CD4-positive, alpha-beta T cell treated with Interleukin-6 for 4 hours (primary cell): Measurements from ENCODE around the gene KRT6A.

Experiments used
- DNase-seq: peaks from one replicate; pipeline ENCODE4 v3.0.0-alpha.2; 2020; ENCODE audit warnings: mixed read lengths

The KRT6A gene

DNA sequence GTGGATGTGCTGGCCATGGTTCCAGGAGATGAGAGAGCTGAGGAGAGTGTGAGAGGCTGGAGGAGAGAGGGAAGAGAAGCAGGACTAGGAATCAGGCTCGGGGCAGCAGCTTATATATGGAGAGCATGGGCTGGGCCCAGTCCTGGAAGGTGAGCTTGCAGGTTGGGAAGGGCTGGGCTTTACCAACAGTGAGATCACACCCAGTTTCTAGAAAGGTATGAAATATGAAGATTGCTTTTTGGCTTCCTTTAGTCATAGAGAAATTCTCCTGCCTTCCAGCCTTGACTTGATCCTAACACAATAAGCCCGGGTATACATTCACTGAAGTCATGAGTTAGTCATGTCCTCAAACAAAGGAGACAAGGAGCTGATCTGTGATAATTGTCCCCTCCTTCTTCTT is at the start of gene KRT6A:
Gene KRT6A (minus strand): TSS at position 86 of the 400 bp plus-strand sequence. CDS start 69 bp downstream, at position 17.
- no peak for DNase-seq

DNA sequence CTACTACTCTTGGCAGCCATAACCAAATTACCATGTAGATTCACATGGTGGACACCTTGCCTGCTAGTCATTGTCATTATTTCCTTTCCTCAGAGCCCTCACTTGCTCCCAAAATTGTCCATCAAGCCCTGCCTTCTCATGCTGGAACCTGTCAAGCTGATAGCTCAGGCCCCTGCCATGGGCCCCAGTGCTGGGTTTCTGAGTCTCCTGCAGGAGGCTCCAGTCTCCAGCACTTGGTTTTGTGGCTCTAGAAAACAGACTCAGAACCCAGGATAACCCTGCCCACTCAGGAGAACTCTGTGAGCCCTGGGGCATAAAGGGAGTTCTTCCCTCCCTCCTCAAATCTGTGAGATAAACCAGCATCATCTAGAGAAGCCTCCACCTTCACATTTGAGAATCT is 49.1 kb upstream of the KRT6A start:
- no peak for DNase-seq

DNA sequence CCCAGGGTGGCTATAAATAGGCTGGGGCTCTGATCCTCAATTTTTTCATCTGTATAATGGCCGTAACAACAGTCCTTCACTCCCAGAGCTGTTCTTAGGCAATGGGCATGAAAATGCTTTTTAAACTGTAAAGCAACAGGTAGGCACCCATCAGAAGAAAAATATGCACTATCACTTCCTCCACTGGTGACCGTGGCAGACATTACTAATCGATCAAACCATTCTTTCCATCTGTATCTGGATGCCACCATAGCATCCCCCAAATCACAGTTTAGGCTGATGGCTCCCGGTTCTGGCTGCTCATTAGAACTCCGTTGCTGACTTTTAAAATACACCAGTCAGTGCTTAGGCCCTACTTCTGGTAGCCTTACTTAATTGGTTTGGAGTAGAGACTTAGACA is 48.7 kb upstream of the KRT6A start:
- DNase-seq: no peak

DNA sequence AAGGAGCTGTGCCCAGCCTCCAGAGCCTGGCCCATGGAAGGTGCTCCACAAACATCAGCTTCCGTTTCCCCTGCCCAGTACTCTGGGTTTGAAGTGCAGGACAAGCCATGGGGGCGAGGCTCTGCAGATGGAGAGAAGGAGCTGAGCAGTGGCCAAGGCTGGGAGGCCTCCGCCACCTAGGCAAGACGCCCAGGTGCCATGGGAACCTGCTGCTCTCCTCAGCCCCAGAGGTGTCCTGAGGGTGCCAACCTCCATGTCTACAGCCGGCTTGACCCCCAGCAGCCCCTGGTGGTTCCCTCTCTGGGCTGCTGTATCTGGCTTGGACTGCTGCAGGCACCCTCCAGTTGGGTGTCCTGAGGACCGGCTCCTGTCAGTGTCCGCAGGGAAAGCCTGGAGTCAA is 47.5 kb upstream of the KRT6A start:
- no peak for DNase-seq

DNA sequence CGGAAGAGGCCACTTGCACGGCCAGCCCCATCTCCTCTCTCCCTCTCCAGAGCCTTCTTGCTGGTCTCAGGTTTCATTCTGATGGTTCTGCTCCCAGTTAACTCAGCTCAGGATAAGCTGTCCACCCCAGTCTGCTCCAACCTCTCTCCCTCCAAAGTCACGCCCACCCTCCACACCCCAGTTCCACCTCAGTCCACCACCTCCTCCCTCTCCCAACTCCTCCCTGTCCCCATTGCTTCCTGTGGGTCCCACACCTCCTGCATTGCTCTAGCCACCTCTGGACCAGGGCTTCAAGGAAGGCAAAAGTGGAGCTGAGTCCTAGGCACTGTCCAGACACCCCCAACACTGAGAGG is 46.7 kb upstream of the KRT6A start:
- no peak for DNase-seq

DNA sequence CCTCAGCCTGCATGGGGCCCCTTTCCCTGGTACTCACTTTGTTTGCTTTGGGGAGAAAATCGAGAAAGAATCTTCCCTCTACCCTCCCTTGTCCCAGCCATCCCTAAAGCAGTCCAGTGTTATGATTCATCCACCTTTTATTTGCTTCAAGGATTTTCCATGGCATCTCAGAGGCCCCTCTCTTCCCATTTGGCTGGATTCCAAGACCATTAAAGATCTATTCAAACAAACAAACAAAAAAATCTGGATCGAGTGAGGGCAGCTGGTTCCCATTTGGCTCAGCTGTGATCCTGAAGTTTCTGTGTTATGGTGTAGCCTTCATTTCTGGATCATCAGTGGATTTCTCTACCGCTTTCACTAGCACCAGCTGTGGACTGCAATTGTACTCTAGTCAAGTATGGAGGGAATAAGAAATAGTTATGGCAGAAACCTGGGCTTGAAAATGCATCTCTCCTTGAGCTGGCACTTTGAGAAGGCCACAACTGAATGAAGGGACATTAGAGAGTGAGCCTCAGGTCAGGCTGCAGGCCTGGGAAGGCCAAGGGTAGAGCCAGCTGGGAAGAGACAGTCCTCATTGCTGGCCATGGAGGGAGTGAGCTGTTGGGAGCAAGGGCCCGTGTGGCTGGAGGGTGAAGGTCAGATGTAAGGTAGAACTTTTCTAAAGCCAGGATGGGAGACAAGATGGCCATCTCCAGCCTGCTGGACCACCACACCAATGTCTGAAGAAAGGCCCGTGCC is 46.2 kb upstream of the KRT6A start:
- DNase-seq: no peak

DNA sequence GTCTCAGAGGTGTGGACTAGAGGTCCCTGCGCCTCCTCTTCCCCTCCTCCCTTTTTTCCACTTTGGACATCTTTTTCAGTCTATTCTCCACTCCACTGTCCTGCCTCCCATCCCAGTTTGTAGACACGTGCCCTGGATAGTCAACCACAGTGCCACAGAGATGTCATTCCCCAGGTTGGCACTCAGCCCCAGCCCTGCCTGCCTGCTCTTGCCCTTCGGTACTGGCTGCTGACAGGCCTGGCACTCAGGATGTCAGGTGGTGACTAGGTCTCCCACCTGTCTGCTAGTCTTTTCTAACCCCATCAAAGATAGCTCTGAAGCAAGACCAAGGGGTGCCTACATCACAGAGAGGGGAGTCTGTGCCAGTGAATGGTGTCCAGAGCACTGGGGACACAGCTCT is 44.0 kb upstream of the KRT6A start:
- no peak for DNase-seq

DNA sequence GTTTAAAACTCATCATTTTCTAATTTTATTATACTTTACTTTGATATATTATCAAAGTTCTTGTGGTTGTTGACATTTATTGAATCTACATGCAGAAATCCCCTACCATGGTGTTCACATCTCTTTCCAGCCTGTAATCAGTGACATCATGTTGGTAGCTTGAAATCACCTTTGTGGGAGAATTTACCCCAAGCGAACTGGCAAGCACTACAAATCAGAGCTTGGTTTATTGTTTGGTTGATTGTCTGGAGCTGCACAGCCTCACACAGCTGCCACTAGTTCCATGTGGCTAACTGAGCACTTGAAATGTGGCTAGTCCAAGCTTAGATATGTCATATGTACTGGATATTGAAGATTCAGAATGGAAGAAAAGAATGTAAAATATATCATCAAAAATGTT is 42.5 kb upstream of the KRT6A start:
- DNase-seq: no peak

DNA sequence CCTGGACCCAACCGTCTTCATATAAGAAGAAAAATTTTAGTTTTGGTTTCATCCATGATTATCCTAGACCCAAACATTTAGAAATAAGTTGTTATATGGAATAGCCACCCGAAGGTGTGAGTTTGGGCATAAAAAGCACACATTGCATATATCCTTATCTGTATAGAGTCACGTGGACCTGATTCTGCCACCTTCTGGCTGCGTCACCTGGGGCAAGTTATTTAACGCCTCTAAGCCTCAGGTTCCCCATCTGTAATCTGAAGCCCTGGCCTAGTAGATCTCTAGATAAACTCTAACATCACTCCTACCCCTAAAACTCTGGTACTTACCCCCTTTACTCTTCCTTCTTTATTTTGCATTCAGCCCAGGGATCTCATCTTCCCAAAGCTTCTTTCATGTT is 41.4 kb upstream of the KRT6A start:
- DNase-seq: no peak

DNA sequence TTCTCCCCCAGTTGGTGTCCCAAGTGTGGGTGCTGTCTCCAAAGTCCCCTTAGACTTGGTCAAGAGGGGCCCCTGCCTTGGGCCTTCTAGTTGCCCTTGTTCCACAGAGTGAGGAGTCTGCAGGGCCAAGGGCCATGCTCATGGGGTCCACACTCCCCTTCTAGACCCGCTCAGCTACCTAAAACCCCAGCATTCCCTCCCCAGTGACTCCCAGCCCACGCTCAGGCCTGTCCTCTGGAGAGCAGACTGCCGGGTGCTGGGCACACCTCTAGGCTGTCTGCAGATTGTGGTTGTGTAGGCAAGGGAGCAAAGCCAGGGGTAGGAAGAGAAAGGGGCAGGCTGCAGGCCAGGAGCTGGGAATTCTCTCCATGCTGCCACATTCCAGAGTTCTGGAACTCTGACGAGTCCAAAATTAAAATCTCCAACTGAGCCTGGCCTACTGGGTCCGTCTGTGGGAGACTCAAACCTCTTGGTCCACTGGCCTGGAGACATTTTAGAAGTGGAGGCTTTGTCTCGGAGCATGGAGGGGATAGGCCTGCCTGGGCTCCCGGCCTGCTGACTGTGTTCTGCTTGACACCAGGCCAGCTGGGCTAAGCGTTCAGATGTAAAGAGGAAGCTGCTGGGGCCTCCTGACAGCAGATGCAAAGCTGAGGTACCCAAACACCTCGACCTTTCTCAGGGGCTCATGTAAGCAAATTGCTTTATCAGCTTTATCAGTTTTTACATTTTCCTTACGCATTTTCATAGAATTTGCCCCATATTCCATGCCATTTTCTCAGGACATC is 40.8 kb upstream of the KRT6A start:
- DNase-seq: no peak

DNA sequence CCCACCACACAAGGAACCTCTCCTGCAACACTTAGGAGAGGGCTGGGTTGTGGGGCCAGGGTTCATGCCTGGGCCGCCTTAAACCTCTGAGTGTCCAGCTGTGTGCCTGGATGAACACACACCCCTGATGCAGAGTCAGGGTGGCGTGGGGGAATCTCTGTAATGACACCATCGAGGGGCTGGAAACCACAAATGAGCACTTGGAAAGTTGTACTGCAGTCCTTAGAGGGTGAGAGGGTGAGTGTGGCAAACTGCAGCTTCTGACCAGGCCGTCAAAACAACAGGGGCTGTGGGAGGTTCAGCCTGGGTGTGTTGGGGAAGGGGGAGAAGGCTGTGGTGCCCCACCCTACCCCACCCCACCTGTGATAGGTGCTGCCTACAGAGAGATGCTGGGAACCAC is 39.6 kb upstream of the KRT6A start:
- no peak for DNase-seq

DNA sequence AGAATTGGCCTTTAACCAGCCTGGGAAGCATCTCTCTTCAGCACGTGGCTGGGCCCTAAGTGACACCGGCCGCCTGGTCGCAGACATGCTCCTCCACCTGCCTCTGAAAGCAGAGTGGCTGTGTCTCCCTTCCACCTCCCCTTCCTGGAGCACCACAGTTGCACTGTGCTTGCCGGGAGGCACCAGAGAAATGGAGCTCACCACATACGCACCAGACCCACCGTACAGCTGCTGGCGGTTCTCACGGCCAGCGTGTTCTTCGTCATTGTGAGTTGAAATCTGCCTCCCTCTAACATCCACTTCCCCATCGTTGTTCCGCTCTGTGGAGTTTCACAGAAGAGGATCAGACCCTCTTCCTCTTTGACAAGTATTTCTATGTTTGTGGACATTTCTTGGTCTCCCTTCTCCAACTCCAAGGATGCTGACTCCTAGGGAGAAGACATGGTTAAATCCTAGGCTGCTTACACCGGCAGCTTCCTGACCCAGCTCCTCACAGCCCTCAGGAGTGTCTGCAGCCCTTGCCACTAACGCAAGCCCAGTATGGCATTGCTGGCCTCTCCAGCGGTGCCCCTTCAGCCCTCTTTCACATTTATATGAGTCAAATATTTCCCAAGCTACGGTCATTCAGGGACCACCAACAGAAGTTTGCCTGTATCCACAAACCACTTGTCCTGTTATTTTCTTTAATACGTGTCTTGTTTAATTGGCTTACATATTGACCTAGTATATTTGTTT is 38.7 kb upstream of the KRT6A start:
- DNase-seq: no peak

DNA sequence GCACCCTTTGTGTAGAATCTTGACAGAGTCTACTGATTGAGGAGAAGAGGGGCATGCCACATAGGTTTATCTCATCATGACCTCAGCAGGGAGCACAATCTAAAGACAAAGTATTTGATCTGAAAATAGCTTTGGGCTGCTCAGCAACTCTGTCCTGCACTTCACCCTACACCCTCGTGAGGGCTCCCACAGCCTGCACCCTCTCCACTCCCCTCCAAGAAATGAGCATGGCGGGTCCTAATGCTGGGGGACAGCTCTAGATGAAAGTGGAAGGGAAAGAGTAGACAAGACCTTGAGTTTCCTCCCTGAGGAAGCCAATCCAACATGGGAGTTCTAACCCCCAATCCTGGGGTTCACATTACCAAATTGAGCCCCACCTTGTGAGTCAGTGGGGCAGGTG is 37.8 kb upstream of the KRT6A start:
- no peak for DNase-seq

DNA sequence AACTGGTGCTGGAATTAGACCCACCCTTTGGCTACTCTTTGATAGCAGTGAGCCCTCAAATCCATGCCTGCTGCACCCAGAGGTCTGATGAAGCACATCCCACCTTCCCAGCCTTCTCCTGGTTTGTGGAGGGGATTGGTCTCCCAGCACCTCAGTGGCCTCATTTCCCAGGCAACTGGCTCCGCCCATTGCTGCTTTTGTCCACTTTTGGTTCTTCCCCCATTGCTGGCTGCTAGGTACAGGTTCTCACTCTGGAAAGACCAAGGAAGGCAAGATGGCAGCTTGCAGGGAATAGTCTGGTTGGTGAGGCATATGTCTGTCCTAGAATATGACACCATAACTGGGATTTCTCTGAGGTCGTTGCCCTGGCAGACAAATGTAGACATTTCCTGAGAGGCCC is 37.3 kb upstream of the KRT6A start:
- DNase-seq: no peak

DNA sequence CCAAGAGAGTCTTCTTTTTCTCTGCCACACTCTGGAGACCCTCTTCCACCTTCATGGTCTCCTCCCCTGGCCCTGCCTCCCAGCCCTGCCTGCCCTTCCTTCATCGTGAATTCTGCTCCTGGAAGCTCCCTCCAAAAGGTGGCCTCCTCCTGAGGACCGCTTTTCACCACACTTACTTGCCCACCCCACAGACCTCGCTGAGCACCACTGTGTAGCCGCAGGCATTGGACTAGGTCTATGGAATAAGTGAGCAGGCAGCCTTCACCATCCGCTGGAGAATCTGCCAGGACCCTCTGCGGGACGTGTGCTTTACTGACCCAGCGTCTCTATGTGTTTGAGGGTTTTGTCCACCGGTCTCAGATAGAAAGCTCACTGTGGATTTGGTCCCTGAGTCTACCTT is 36.8 kb upstream of the KRT6A start:
- no peak for DNase-seq

DNA sequence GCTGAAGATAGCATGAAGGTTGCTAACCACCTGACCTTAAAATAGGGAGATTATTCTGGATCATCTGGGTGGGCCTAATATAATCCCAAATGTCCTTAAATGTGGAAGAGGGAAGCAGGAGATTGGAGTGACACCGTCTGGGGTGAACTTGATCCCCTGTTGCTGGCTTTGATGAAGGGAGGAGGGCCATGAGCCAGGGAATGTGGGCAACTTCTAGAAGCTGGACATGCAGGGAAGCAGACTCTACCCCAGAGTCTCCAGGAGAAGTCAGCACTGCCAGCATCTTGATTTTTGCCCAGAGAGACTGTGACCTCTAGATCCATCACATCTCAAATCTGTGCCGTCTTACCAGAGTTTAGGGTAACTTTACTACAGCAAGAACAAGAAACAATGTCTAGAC is 36.4 kb upstream of the KRT6A start:
- DNase-seq: no peak

DNA sequence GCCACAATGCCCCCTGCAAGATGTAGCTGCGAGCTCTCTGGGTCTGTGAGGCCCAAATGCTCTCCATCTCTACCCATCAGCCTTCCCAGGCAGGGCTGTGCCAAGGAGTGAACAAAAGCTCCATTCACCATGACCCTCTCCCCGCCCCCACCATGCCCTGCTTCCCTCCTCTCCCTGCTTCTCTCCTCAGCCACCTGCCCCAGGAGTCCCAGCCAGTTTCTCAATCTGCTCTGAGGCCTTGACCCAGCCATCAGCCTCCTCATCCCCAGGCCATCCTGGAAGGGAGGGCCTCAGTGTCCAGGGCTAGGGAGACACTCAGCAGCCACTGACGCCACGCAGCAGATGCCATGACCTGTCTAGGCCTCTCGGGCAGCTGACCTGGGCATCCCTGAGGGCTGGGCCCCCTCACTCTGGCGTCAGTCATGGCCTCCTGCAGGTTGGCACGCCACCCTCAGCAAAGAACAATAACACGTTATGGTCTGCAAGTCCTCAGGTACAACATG is 35.6 kb upstream of the KRT6A start:
- no peak for DNase-seq

DNA sequence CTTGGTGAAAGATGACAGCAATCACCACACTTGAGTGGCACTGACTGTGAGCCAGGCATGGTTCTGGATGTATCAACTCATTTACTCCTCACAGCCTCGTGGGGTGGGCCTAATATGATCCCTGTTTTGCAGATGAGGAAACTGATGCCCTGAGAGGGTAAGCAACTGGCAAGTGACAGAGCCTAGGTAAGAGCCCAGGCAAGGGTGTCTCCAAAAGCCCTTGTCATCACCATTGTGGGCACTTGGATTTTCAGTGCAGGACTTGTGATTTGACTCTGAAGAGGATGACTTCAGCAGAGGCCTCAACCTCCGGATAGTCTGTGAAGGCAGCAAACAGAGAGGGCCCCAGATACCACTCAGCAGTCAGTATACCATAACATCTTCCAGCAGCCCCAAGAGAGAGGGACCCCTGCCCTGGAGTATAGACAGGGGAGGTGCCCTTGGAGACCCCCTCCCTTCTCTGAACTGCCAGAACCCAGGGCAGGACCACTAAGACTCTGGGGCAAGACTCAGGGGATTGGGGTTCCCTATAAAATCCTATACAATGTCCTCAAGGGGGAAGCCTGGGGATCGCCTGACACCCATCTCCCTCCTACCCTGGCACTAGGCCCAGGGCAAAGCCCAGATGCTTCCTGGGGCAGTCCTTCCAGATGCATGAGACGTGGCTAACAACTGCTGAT is 34.2 kb upstream of the KRT6A start:
- no peak for DNase-seq

DNA sequence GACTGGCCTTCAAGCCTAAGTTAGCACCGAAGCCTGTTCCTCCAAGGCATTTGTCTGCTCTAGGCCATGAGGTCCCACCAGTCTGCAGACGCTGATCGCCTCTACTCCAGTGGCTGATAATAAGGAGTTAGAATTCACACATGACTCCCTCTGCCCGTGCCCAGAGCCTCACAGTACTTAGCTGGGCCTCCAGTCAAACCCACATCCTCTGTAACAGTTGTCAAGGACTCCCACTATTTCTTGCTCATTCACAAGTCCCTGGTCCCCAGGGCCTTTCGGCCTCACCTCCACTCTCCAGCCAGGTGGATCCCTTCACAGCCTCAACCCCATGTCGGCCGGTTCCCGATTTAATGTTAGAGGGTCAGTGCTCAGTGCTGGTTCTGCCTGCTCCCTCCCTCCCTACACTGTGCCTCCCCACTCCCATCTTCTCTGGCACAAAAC is 33.5 kb upstream of the KRT6A start:
- no peak for DNase-seq

DNA sequence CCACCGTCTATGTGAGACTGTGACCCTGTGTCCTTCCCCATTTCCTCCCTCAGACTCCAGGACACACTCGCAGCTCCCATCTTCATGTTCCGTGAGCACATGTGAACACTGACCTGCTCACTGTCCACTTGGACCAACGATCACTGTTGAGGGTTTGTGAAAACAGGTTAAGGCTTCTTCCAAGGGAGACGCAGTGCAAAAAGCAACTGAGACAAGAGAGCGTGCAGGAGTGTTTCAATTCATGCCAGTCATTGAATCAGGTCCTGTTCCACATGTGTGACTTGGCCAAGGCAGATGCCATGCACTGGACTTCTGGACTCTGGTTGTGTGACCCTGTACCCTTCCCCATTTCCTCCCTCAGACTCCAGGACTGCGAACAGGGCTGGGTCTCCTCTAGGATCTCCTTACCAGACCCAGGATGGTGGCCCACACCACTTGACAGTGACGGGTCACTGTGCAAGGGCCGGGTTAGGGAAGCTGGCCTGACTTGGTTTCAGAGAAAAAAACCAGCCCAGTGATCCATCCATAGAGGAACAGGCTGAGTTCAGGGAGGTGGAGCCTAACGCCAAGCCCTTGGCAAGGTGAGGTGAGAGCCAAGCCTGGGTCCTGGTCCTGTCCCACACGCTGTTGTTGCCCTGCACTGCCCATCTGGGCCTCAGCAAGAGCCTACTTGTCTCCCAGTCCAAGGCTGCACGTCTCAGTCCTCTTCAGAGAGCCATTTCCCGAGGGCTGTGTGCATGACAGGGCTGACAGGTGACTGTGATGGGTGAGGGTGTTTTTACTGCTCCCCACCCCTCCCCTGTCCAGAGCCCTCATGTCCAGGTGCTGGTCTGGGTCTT is 32.8 kb upstream of the KRT6A start:
- DNase-seq: no peak

DNA sequence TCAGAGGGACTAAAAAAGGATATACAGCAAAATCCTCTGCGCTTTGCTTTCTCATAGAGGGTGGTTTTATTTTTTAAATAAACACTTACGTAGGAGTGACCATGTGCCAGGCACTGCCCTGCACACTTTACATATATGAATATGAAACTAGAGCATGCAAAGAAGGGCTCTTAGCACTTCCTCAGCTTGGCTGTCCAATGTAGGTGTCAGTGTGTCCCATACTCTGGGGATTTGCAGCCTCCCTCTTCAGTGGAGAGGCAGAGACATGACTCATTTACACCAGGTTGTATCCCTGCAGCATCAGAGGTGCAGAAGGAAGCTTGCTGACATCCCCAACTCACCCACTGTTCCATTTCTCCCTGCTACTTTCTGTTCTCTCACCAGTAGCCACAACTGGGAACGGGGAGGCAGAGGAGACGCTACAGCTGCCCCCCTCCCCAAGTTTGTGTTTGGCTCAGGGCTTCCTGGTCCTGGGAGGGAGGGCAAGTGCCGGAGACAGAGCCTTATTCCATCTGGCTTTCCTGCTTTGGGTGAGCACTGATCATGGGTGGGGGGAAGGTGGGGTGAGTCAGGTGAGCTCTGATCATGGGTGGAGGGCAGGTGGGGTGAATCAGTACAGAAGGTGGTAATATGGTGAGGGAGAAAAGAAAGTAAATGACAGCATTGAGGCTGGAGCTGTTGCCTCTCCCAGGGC is 32.0 kb upstream of the KRT6A start:
- no peak for DNase-seq
